Erythroblast (primary cell): ENCODE measurements around the gene GNS.

Experiments
- GATA1 ChIP-seq: IDR thresholded peaks from 2 replicates; pipeline ENCODE4 v1.6.1; 2011; ENCODE audit warnings: low read depth, mild to moderate bottlenecking, control low read depth, low read length, moderate library complexity
- POLR2A ChIP-seq: IDR thresholded peaks from 2 replicates; pipeline ENCODE4 v1.6.1; 2011; ENCODE audit warnings: mild to moderate bottlenecking, low read length

- no peak for TF ChIP-seq POLR2A
- no peak for TF ChIP-seq GATA1
Measured at GRCh38 chr12:64700532-64700931, 58.7 kb downstream of the GNS start.
